SK-N-SH treated with all-trans-retinoic acid at 6 μM for 48 hours (cell line): ENCODE data around the gene GC.

Source experiments
- ATAC-seq: fragments of 200-7000 bp; cut with Tn5 transposase; 3 replicates; pipeline ENCODE4 v1.9.1; 2020; ENCODE audit warnings: mild to moderate bottlenecking, moderate library complexity
- ARNTL ChIP-seq: fragments of 450-650 bp; formaldehyde crosslinking; IDR thresholded peaks from 2 replicates; pipeline ENCODE4 v1.5.0; 2020; ENCODE audit warnings: low read depth, mild to moderate bottlenecking, moderate library complexity, borderline replicate concordance
- BACH2 ChIP-seq: fragments of 250-450 bp; sonication (Bioruptor Pico); IDR thresholded peaks from 2 replicates; pipeline ENCODE4 v1.9.0; 2021; ENCODE audit warnings: mild to moderate bottlenecking, borderline replicate concordance
- CREB5 ChIP-seq: fragments of 250-450 bp; sonication (Bioruptor Pico); IDR thresholded peaks from 2 replicates; pipeline ENCODE4 v1.5.1; 2020; ENCODE audit warnings: low read depth, mild to moderate bottlenecking, moderate library complexity
- CSDC2 ChIP-seq: fragments of 250-450 bp; sonication (Bioruptor Pico); IDR thresholded peaks from 2 replicates; pipeline ENCODE4 v1.5.0; 2020; ENCODE audit warnings: mild to moderate bottlenecking, moderate library complexity
- ESRRG ChIP-seq: fragments of 250-450 bp; sonication (Bioruptor Pico); IDR thresholded peaks from 2 replicates; pipeline ENCODE4 v1.6.1; 2021; ENCODE audit warnings: mild to moderate bottlenecking
- GLIS3 ChIP-seq: fragments of 250-450 bp; sonication (Bioruptor Pico); IDR thresholded peaks from 2 replicates; pipeline ENCODE4 v1.5.0; 2020; ENCODE audit warnings: mild to moderate bottlenecking, moderate library complexity
- ISL1 ChIP-seq: fragments of 250-450 bp; sonication (Bioruptor Pico); IDR thresholded peaks from 2 replicates; pipeline ENCODE4 v2.1.2; 2022; ENCODE audit warnings: mild to moderate bottlenecking, moderate library complexity
- OSR1 ChIP-seq: fragments of 250-450 bp; sonication (Bioruptor Pico); IDR thresholded peaks from 2 replicates; pipeline ENCODE4 v1.8.0; 2022; ENCODE audit warnings: moderate library complexity, mild to moderate bottlenecking, inconsistent platforms
- PATZ1 ChIP-seq: fragments of 250-450 bp; sonication (Bioruptor Pico); IDR thresholded peaks from 2 replicates; pipeline ENCODE4 v1.8.0; 2020; ENCODE audit warnings: mild to moderate bottlenecking, moderate library complexity, borderline replicate concordance
- POU6F1 ChIP-seq: fragments of 250-450 bp; sonication (Bioruptor Pico); IDR thresholded peaks from 2 replicates; pipeline ENCODE4 v1.8.0; 2021; ENCODE audit warnings: low read depth, mild to moderate bottlenecking, moderate library complexity, borderline replicate concordance
- PPARA ChIP-seq: fragments of 250-450 bp; sonication (Bioruptor Pico); IDR thresholded peaks from 2 replicates; pipeline ENCODE4 v1.5.0; 2020; ENCODE audit warnings: mild to moderate bottlenecking, borderline replicate concordance
- RARB ChIP-seq: fragments of 250-450 bp; sonication (Bioruptor Pico); IDR thresholded peaks from 2 replicates; pipeline ENCODE4 v1.8.0; 2021; ENCODE audit warnings: mild to moderate bottlenecking, moderate library complexity
- SNAI2 ChIP-seq: fragments of 250-450 bp; sonication (Bioruptor Pico); IDR thresholded peaks from 2 replicates; pipeline ENCODE4 v1.5.0; 2020; ENCODE audit warnings: mild to moderate bottlenecking, moderate library complexity
- TOX ChIP-seq: fragments of 250-450 bp; sonication (Bioruptor Pico); IDR thresholded peaks from 2 replicates; pipeline ENCODE4 v1.8.0; 2021; ENCODE audit warnings: mild to moderate bottlenecking, moderate library complexity, borderline replicate concordance
- ZC3H10 ChIP-seq: fragments of 250-450 bp; sonication (Bioruptor Pico); IDR thresholded peaks from 2 replicates; pipeline ENCODE4 v1.5.1; 2021; ENCODE audit warnings: mild to moderate bottlenecking, moderate library complexity
- ZFP3 ChIP-seq: fragments of 250-450 bp; sonication (Bioruptor Pico); IDR thresholded peaks from 2 replicates; pipeline ENCODE4 v1.5.0; 2020; ENCODE audit warnings: mild to moderate bottlenecking, moderate library complexity
- ZFP30 ChIP-seq: fragments of 450-650 bp; formaldehyde crosslinking; IDR thresholded peaks from 2 replicates; pipeline ENCODE4 v1.5.0; 2022; ENCODE audit warnings: mild to moderate bottlenecking, moderate library complexity
- ZNF565 ChIP-seq: fragments of 450-650 bp; formaldehyde crosslinking; conservative IDR thresholded peaks from 2 replicates; pipeline ENCODE4 v1.5.0; 2020; ENCODE audit warnings: low read depth, mild to moderate bottlenecking, moderate library complexity
- ZNF70 ChIP-seq: fragments of 450-650 bp; formaldehyde crosslinking; IDR thresholded peaks from 2 replicates; pipeline ENCODE4 v1.5.0; 2020; ENCODE audit warnings: mild to moderate bottlenecking, moderate library complexity
- ZNF8 ChIP-seq: fragments of 450-650 bp; formaldehyde crosslinking; IDR thresholded peaks from 2 replicates; pipeline ENCODE4 v1.5.0; 2020; ENCODE audit warnings: mild to moderate bottlenecking, moderate library complexity
- TF ChIP-seq, protein P1 (sequence below): fragments of 250-450 bp; sonication (Bioruptor Pico); IDR thresholded peaks from 2 replicates; pipeline ENCODE4 v1.5.1; 2021; ENCODE audit warnings: mild to moderate bottlenecking, moderate library complexity
- TF ChIP-seq, protein P2 (sequence below): fragments of 250-450 bp; sonication (Bioruptor Pico); IDR thresholded peaks from 2 replicates; pipeline ENCODE4 v1.5.0; 2020; ENCODE audit warnings: mild to moderate bottlenecking, moderate library complexity

GC gene

DNA sequence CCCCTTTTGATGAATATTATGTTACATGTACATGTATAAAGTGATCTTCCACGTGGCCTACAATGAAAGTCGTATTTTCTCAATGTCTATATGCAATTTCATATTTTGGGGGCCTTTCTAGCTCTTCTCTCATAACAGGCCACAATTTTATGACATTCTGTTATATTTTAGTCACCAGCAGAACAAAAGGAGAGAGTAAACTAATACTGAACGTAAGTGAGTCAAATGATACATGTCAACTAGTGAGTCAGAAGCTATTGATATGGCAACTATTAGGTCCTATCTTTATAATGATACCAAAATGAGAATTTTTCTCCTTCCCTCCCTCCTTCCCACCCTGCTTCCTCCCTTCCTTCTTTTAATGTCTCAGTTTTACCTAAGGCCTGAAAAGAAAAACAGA lies 14.4 kb downstream of the GC start:
- TF ChIP-seq, protein P1, sequence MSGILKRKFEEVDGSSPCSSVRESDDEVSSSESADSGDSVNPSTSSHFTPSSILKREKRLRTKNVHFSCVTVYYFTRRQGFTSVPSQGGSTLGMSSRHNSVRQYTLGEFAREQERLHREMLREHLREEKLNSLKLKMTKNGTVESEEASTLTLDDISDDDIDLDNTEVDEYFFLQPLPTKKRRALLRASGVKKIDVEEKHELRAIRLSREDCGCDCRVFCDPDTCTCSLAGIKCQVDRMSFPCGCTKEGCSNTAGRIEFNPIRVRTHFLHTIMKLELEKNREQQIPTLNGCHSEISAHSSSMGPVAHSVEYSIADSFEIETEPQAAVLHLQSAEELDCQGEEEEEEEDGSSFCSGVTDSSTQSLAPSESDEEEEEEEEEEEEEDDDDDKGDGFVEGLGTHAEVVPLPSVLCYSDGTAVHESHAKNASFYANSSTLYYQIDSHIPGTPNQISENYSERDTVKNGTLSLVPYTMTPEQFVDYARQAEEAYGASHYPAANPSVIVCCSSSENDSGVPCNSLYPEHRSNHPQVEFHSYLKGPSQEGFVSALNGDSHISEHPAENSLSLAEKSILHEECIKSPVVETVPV (CRISPR knock-in tag), result no peak
- TF ChIP-seq ZNF70 (CRISPR knock-in tag) (no peak), ZFP3 (CRISPR knock-in tag) (no peak), TOX (CRISPR knock-in tag) (no peak), PPARA (CRISPR knock-in tag) (no peak), SNAI2 (CRISPR knock-in tag) (no peak), ZNF565 (CRISPR knock-in tag) (no peak), ZFP30 (CRISPR knock-in tag) (no peak), ISL1 (CRISPR knock-in tag) (no peak), ARNTL (CRISPR knock-in tag) (no peak), PATZ1 (CRISPR knock-in tag) (no peak), RARB (CRISPR knock-in tag) (no peak), GLIS3 (CRISPR knock-in tag) (no peak), ZNF8 (no peak), CREB5 (CRISPR knock-in tag) (no peak), OSR1 (CRISPR knock-in tag) (no peak), BACH2 (no peak), ZC3H10 (CRISPR knock-in tag) (no peak), ESRRG (CRISPR knock-in tag) (no peak)
- TF ChIP-seq, protein P2, sequence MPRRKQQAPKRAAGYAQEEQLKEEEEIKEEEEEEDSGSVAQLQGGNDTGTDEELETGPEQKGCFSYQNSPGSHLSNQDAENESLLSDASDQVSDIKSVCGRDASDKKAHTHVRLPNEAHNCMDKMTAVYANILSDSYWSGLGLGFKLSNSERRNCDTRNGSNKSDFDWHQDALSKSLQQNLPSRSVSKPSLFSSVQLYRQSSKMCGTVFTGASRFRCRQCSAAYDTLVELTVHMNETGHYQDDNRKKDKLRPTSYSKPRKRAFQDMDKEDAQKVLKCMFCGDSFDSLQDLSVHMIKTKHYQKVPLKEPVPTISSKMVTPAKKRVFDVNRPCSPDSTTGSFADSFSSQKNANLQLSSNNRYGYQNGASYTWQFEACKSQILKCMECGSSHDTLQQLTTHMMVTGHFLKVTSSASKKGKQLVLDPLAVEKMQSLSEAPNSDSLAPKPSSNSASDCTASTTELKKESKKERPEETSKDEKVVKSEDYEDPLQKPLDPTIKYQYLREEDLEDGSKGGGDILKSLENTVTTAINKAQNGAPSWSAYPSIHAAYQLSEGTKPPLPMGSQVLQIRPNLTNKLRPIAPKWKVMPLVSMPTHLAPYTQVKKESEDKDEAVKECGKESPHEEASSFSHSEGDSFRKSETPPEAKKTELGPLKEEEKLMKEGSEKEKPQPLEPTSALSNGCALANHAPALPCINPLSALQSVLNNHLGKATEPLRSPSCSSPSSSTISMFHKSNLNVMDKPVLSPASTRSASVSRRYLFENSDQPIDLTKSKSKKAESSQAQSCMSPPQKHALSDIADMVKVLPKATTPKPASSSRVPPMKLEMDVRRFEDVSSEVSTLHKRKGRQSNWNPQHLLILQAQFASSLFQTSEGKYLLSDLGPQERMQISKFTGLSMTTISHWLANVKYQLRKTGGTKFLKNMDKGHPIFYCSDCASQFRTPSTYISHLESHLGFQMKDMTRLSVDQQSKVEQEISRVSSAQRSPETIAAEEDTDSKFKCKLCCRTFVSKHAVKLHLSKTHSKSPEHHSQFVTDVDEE (CRISPR knock-in tag), result no peak
- TF ChIP-seq, all 23 proteins: peak for 0
- no peak for ATAC-seq

GRCh38 chr4:71768123-71768522 lies 15.8 kb downstream of the GC start:
- ATAC-seq, result no peak
- no peak for TF ChIP-seq GLIS3 (CRISPR knock-in tag)
- TF ChIP-seq, protein P2 (CRISPR knock-in tag), result no peak
- no peak for TF ChIP-seq POU6F1 (CRISPR knock-in tag)
- TF ChIP-seq ESRRG (CRISPR knock-in tag), result no peak
- no peak for TF ChIP-seq CREB5 (CRISPR knock-in tag)
- no peak for TF ChIP-seq TOX (CRISPR knock-in tag)
- no peak for TF ChIP-seq CSDC2 (CRISPR knock-in tag)
- no peak for TF ChIP-seq ISL1 (CRISPR knock-in tag)
- TF ChIP-seq RARB (CRISPR knock-in tag), result no peak
- TF ChIP-seq ARNTL (CRISPR knock-in tag), result no peak
- TF ChIP-seq ZC3H10 (CRISPR knock-in tag), result no peak
- TF ChIP-seq ZFP3 (CRISPR knock-in tag), result no peak
- TF ChIP-seq ZNF70 (CRISPR knock-in tag), result no peak
- no peak for TF ChIP-seq ZNF565 (CRISPR knock-in tag)
